Erythroblast (primary cell): ENCODE results near the gene OR12D3.
"Not testable (repeated sequence)": the region's sequence is repeated elsewhere in the genome, so short reads cannot be mapped to it uniquely, and the experiment has no call there.

Experiments
- DNase-seq, 2 experiments: peaks; one replicate each; lab custom pipeline; 2025; lab: John Stamatoyannopoulos, UW
- GATA1 ChIP-seq: IDR thresholded peaks from 2 replicates; pipeline ENCODE4 v1.6.1; 2011; ENCODE audit warnings: low read depth, mild to moderate bottlenecking, control low read depth, low read length, moderate library complexity
- POLR2A ChIP-seq: IDR thresholded peaks from 2 replicates; pipeline ENCODE4 v1.6.1; 2011; ENCODE audit warnings: mild to moderate bottlenecking, low read length

OR12D3 gene

GRCh38 chr6:29375191-29375590, at the start of gene OR12D3:
TSS of gene OR12D3 (minus strand) at chr6:29375291. CDS start at chr6:29375287, 4 bp downstream.
- no peak for DNase-seq
- TF ChIP-seq POLR2A (no peak), GATA1 (no peak)

- TF ChIP-seq POLR2A (no peak), GATA1 (no peak)
- no peak for DNase-seq
These were observed 49.5 kb upstream of the OR12D3 start for GRCh38 chr6:29424575-29424974.

- TF ChIP-seq GATA1 (no peak), POLR2A (no peak)
- DNase-seq, result no peak
These were observed 49.1 kb upstream of the OR12D3 start for GRCh38 chr6:29424168-29424567.

GRCh38 chr6:29419516-29419915, 44.4 kb upstream of the OR12D3 start:
- no peak for DNase-seq
- no peak for TF ChIP-seq POLR2A
- no peak for TF ChIP-seq GATA1

GRCh38 chr6:29414588-29414987, 39.5 kb upstream of the OR12D3 start, which contains the start of gene OR12D1:
TSS of gene OR12D1 (plus strand) at chr6:29414928.
- no peak for DNase-seq
- TF ChIP-seq POLR2A (no peak), GATA1 (no peak)

GRCh38 chr6:29403801-29404200, 28.7 kb upstream of the OR12D3 start:
- TF ChIP-seq GATA1 (no peak), POLR2A (no peak)
- no peak for DNase-seq

- TF ChIP-seq GATA1 (no peak), POLR2A (no peak)
These were observed 24.4 kb upstream of the OR12D3 start for GRCh38 chr6:29399525-29399924.

GRCh38 chr6:29395331-29395730, 20.2 kb upstream of the OR12D3 start, which contains the start of gene OR12D2:
TSS of gene OR12D2 (plus strand) at chr6:29395631. CDS start at chr6:29396700, 1,069 bp downstream.
- no peak for TF ChIP-seq POLR2A
- no peak for TF ChIP-seq GATA1
- no peak for DNase-seq

More at GRCh38 chr6:29399525-29399924, 24.4 kb upstream of the OR12D3 start:
- DNase-seq, result peak in 1 of 2 experiments; percentile 17

- DNase-seq, result no peak
- no peak for TF ChIP-seq GATA1
- no peak for TF ChIP-seq POLR2A
These were observed 13.4 kb upstream of the OR12D3 start for GRCh38 chr6:29388533-29388932.

- peak; percentile 16 to 32 for DNase-seq
- no peak for TF ChIP-seq GATA1
- TF ChIP-seq POLR2A, result no peak
These were observed 912 bp upstream of the OR12D3 start for GRCh38 chr6:29376003-29376402.

- DNase-seq, result no peak
- TF ChIP-seq GATA1, result no peak
These were observed 6.3 kb downstream of the OR12D3 start, which contains the start of gene OR5V1 for GRCh38 chr6:29368765-29369164. TSS of gene OR5V1 (minus strand) at chr6:29368865. CDS start at chr6:29356195, 12,670 bp downstream.

- DNase-seq, result no peak
- TF ChIP-seq GATA1 (no peak), POLR2A (no peak)
These were observed 19.5 kb downstream of the OR12D3 start for GRCh38 chr6:29355603-29356002.

- no peak for DNase-seq
- TF ChIP-seq GATA1, result no peak
- TF ChIP-seq POLR2A, result no peak
These were observed 20.1 kb downstream of the OR12D3 start for GRCh38 chr6:29354980-29355379.

GRCh38 chr6:29349348-29349747, 25.7 kb downstream of the OR12D3 start:
- DNase-seq, result not testable (repeated sequence)

- DNase-seq, result no peak
- TF ChIP-seq POLR2A (no peak), GATA1 (no peak)
These were observed 29.7 kb downstream of the OR12D3 start for GRCh38 chr6:29345380-29345779.

GRCh38 chr6:29336269-29336668, 38.8 kb downstream of the OR12D3 start:
- no peak for TF ChIP-seq POLR2A
- TF ChIP-seq GATA1, result no peak

More at GRCh38 chr6:29336269-29336668, 38.8 kb downstream of the OR12D3 start:
- no peak for DNase-seq
